ENCODE measurements around the gene TMEM256.

TMEM256 gene

GRCh38 chr17:7425316-7425715 is 21.4 kb upstream of the TMEM256 start, which contains the start of gene SPEM2:
SPEM2 (plus strand) TSS chr17:7425616; CDS start chr17:7425689, 73 bp downstream.
- no peak within 1 kb of the TSS for H3K27ac Mint-ChIP-seq
- H3K27me3 Mint-ChIP-seq: peaks cover 21% of the 10 kb centered on the region
- CTCF ChIA-PET: interaction anchor here (1.0 to 1.4 kb wide), 2 partner anchors 11 to 70 kb away, joined by 3 read pairs; partner anchors contain the start of gene TMEM95
- H3K9me3 Mint-ChIP-seq: no peaks in the 10 kb centered on the region
- no peak within 1 kb of the TSS for H3K4me3 Mint-ChIP-seq
- H3K4me1 Mint-ChIP-seq: peaks cover 2% of the 10 kb centered on the region
- no peaks in the 10 kb centered on the region for H3K36me3 Mint-ChIP-seq
- DNase-seq: no peak

GRCh38 chr17:7423679-7424078 is 19.8 kb upstream of the TMEM256 start:
- peaks cover 2% of the 10 kb centered on the region for H3K4me1 Mint-ChIP-seq
- CTCF ChIA-PET: interaction anchor here (0.9 kb wide), 1 partner anchor 12 kb away, joined by 4 read pairs; the partner anchor contains the start of gene TMEM102
- no peaks in the 10 kb centered on the region for H3K9me3 Mint-ChIP-seq
- peaks cover 25% of the 10 kb centered on the region for H3K27me3 Mint-ChIP-seq
- H3K4me3 Mint-ChIP-seq: no peak overlapping the region
- no peaks in the 10 kb centered on the region for H3K36me3 Mint-ChIP-seq
- H3K27ac Mint-ChIP-seq: no peak overlapping the region
- no peak for DNase-seq

- Mint-ChIP-seq H3K9me3 (no peaks in the 10 kb centered on the region), H3K4me1 (peaks cover 2% of the 10 kb centered on the region), H3K27me3 (peaks cover 21% of the 10 kb centered on the region), H3K27ac (no peak overlapping the region), H3K4me3 (no peak overlapping the region), H3K36me3 (no peaks in the 10 kb centered on the region)
- DNase-seq: no peak
- CTCF ChIA-PET: no interaction called here
These were observed 17.3 kb upstream of the TMEM256 start for GRCh38 chr17:7421186-7421585.

- Mint-ChIP-seq H3K36me3 (no peaks in the 10 kb centered on the region), H3K27ac (no peak within 1 kb of the TSS), H3K4me1 (peaks cover 2% of the 10 kb centered on the region), H3K4me3 (no peak within 1 kb of the TSS), H3K27me3 (peaks cover 20% of the 10 kb centered on the region), H3K9me3 (no peaks in the 10 kb centered on the region)
- no peak for DNase-seq
- CTCF ChIA-PET: no interaction called here
These were observed 16.1 kb upstream of the TMEM256 start, which contains the start of gene SPEM1 for GRCh38 chr17:7419819-7420610. SPEM1 (plus strand) TSS chr17:7420324; CDS start chr17:7420385, 61 bp downstream.

- H3K4me1 Mint-ChIP-seq: no peaks in the 10 kb centered on the region
- H3K9me3 Mint-ChIP-seq: no peaks in the 10 kb centered on the region
- DNase-seq: no peak
- CTCF ChIA-PET: no interaction called here
- H3K27me3 Mint-ChIP-seq: peaks cover 6% of the 10 kb centered on the region
- no peak overlapping the region for H3K4me3 Mint-ChIP-seq
- H3K36me3 Mint-ChIP-seq: no peaks in the 10 kb centered on the region
- no peak overlapping the region for H3K27ac Mint-ChIP-seq
These were observed 14.7 kb upstream of the TMEM256 start for GRCh38 chr17:7418472-7419152.

- no peaks in the 10 kb centered on the region for H3K36me3 Mint-ChIP-seq
- H3K27ac Mint-ChIP-seq: no peak overlapping the region
- peaks cover 13% of the 10 kb centered on the region for H3K27me3 Mint-ChIP-seq
- no peaks in the 10 kb centered on the region for H3K4me1 Mint-ChIP-seq
- DNase-seq: no peak
- no peaks in the 10 kb centered on the region for H3K9me3 Mint-ChIP-seq
- CTCF ChIA-PET: interaction anchor here (1.0 kb wide), 1 partner anchor 61 kb away, joined by 4 read pairs; no protein-coding TSS in a partner anchor
- no peak overlapping the region for H3K4me3 Mint-ChIP-seq
These were observed 13.3 kb upstream of the TMEM256 start for GRCh38 chr17:7417056-7417655.

- Mint-ChIP-seq H3K4me1 (no peaks in the 10 kb centered on the region), H3K4me3 (no peak overlapping the region), H3K9me3 (no peaks in the 10 kb centered on the region), H3K27me3 (peaks cover 14% of the 10 kb centered on the region), H3K36me3 (no peaks in the 10 kb centered on the region), H3K27ac (no peak overlapping the region)
- CTCF ChIA-PET: interaction anchor here (1.0 kb wide), 1 partner anchor 60 kb away, joined by 4 read pairs; no protein-coding TSS in a partner anchor
- DNase-seq: no peak
These were observed 12.4 kb upstream of the TMEM256 start for GRCh38 chr17:7416323-7416722.

GRCh38 chr17:7415784-7416183 is 11.9 kb upstream of the TMEM256 start:
- no peak overlapping the region for H3K4me3 Mint-ChIP-seq
- peaks cover 19% of the 10 kb centered on the region for H3K27me3 Mint-ChIP-seq
- H3K27ac Mint-ChIP-seq: no peak overlapping the region
- H3K4me1 Mint-ChIP-seq: no peaks in the 10 kb centered on the region
- no peaks in the 10 kb centered on the region for H3K36me3 Mint-ChIP-seq
- H3K9me3 Mint-ChIP-seq: no peaks in the 10 kb centered on the region
- DNase-seq: no peak
- CTCF ChIA-PET: no interaction called here

GRCh38 chr17:7414837-7415236 is 10.9 kb upstream of the TMEM256 start:
- peaks cover 25% of the 10 kb centered on the region for H3K27me3 Mint-ChIP-seq
- H3K27ac Mint-ChIP-seq: no peak overlapping the region
- CTCF ChIA-PET: interaction anchor here (0.6 kb wide), 1 partner anchor 362 kb away, joined by 4 read pairs; no protein-coding TSS in a partner anchor
- H3K9me3 Mint-ChIP-seq: no peaks in the 10 kb centered on the region
- no peak overlapping the region for H3K4me3 Mint-ChIP-seq
- H3K36me3 Mint-ChIP-seq: no peaks in the 10 kb centered on the region
- H3K4me1 Mint-ChIP-seq: no peaks in the 10 kb centered on the region
- DNase-seq: no peak

GRCh38 chr17:7413346-7413985 is 9.6 kb upstream of the TMEM256 start:
- CTCF ChIA-PET: interaction anchor here (0.6 kb wide), 1 partner anchor 158 kb away, joined by 3 read pairs; no protein-coding TSS in a partner anchor
- peaks cover 31% of the 10 kb centered on the region for H3K27me3 Mint-ChIP-seq
- H3K4me3 Mint-ChIP-seq: no peak overlapping the region
- H3K27ac Mint-ChIP-seq: no peak overlapping the region
- no peak for DNase-seq
- H3K9me3 Mint-ChIP-seq: no peaks in the 10 kb centered on the region
- peaks cover 2% of the 10 kb centered on the region for H3K4me1 Mint-ChIP-seq
- no peaks in the 10 kb centered on the region for H3K36me3 Mint-ChIP-seq

GRCh38 chr17:7411427-7411750 is 7.5 kb upstream of the TMEM256 start:
- no peaks in the 10 kb centered on the region for H3K9me3 Mint-ChIP-seq
- no peak for DNase-seq
- peaks cover 6% of the 10 kb centered on the region for H3K4me1 Mint-ChIP-seq
- no peak overlapping the region for H3K27ac Mint-ChIP-seq
- no peaks in the 10 kb centered on the region for H3K36me3 Mint-ChIP-seq
- H3K4me3 Mint-ChIP-seq: no peak overlapping the region
- CTCF ChIA-PET: no interaction called here
- H3K27me3 Mint-ChIP-seq: peaks cover 47% of the 10 kb centered on the region

- H3K27ac Mint-ChIP-seq: no peak overlapping the region
- CTCF ChIA-PET: no interaction called here
- no peaks in the 10 kb centered on the region for H3K36me3 Mint-ChIP-seq
- DNase-seq: no peak
- no peak overlapping the region for H3K4me3 Mint-ChIP-seq
- peaks cover 9% of the 10 kb centered on the region for H3K4me1 Mint-ChIP-seq
- no peaks in the 10 kb centered on the region for H3K9me3 Mint-ChIP-seq
- H3K27me3 Mint-ChIP-seq: peaks cover 53% of the 10 kb centered on the region
These were observed 6.9 kb upstream of the TMEM256 start for GRCh38 chr17:7410634-7411426.

- Mint-ChIP-seq H3K4me1 (peaks cover 12% of the 10 kb centered on the region), H3K9me3 (no peaks in the 10 kb centered on the region), H3K27ac (no peak overlapping the region), H3K4me3 (no peak overlapping the region), H3K27me3 (peaks cover 63% of the 10 kb centered on the region), H3K36me3 (no peaks in the 10 kb centered on the region)
- DNase-seq: no peak
- CTCF ChIA-PET: no interaction called here
These were observed 5.8 kb upstream of the TMEM256 start for GRCh38 chr17:7409716-7410115.
